HG02763 (cell line): Measurements from ENCODE around the gene HSPA14.
"Not testable (repeated sequence)": the region's sequence is repeated elsewhere in the genome, so short reads cannot be mapped to it uniquely, and the experiment has no call there.

Source experiments
- ATAC-seq: cut with Tn5 transposase; IDR thresholded peaks from one replicate; pipeline ENCODE4 v1.9.1; 2021; ENCODE audit warnings: mild to moderate bottlenecking, moderate library complexity; ENCODE audit not compliant: unreplicated experiment

The HSPA14 gene

GRCh38 chr10:14836208-14836607, 1.9 kb upstream of the HSPA14 start:
- ATAC-seq: no peak

- no peak for ATAC-seq
Observed at GRCh38 chr10:14837003-14837756, 926 bp upstream of the HSPA14 start.

- no peak for ATAC-seq
Observed at GRCh38 chr10:14838582-14839304, 637 bp downstream of the HSPA14 start.

- no peak for ATAC-seq
Observed at GRCh38 chr10:14839305-14839695, 1.2 kb downstream of the HSPA14 start.

GRCh38 chr10:14840178-14840577, 2.1 kb downstream of the HSPA14 start:
- ATAC-seq: no peak

GRCh38 chr10:14843327-14843988, 5.4 kb downstream of the HSPA14 start:
- ATAC-seq: no peak

- no peak for ATAC-seq
Observed at GRCh38 chr10:14844948-14845347, 6.8 kb downstream of the HSPA14 start.

GRCh38 chr10:14852236-14852635, 14.1 kb downstream of the HSPA14 start:
- no peak for ATAC-seq

GRCh38 chr10:14855453-14855852, 17.3 kb downstream of the HSPA14 start:
- no peak for ATAC-seq

- ATAC-seq: no peak
Observed at GRCh38 chr10:14858338-14858960, 20.3 kb downstream of the HSPA14 start.

- ATAC-seq: no peak
Observed at GRCh38 chr10:14859043-14859442, 20.9 kb downstream of the HSPA14 start.

- ATAC-seq: no peak
Observed at GRCh38 chr10:14859775-14860174, 21.7 kb downstream of the HSPA14 start.

GRCh38 chr10:14860791-14861190, 22.7 kb downstream of the HSPA14 start:
- no peak for ATAC-seq

- not testable (repeated sequence) for ATAC-seq
Observed at GRCh38 chr10:14864466-14864865, 26.4 kb downstream of the HSPA14 start.

GRCh38 chr10:14864871-14865270, 26.8 kb downstream of the HSPA14 start:
- ATAC-seq: not testable (repeated sequence)

GRCh38 chr10:14873090-14873760, 35.1 kb downstream of the HSPA14 start:
- no peak for ATAC-seq

- ATAC-seq: no peak
Observed at GRCh38 chr10:14875941-14876340, 37.8 kb downstream of the HSPA14 start.

- no peak for ATAC-seq
Observed at GRCh38 chr10:14876764-14877163, 38.7 kb downstream of the HSPA14 start.

GRCh38 chr10:14878266-14879123, 40.4 kb downstream of the HSPA14 start, which contains the start of gene SUV39H2:
Gene SUV39H2 (plus strand): TSS chr10:14878866. CDS start chr10:14878889, 23 bp downstream.
- peak; percentile 91 for ATAC-seq
